Gastrocnemius medialis (tissue), 4 donors: ENCODE data around the gene IFNAR2. TPM values are rescaled to one million over a fixed set of nuclear protein-coding genes. Genes with fewer than 3 reads are reported as not detected.

Experiments
- ATAC-seq, 2 donors: fragments of 150-250 bp; one replicate each; pipeline ENCODE4 v1.9.1; 2016
- DNase-seq, 2 donors: peaks; one replicate each; pipeline ENCODE4 v3.0.0-alpha.2; 2019
- H3K27ac ChIP-seq, 4 donors: fragments of 200-600 bp; sonication (generic); 1 replicate in 1 of 4; 2 replicates in 3 of 4; pipeline ENCODE4 v1.5.1; 2016 to 2018; ENCODE audit warnings: mild to moderate bottlenecking in 2 of 4, moderate library complexity in 1 of 4
- H3K27me3 ChIP-seq, 3 donors: fragments of 200-600 bp; sonication (generic) in 2 of 3; 1 replicate in 1 of 3; 2 replicates in 2 of 3; pipeline versions ENCODE4 v1.5.1 to v1.6.0; 2016 to 2019; ENCODE audit warnings: mild to moderate bottlenecking in 1 of 3, moderate library complexity in 1 of 3
- H3K36me3 ChIP-seq, 2 donors: fragments of 200-600 bp; sonication (generic) in 1 of 2; one replicate each; pipeline ENCODE4 v1.5.1; 2017 to 2018
- H3K4me1 ChIP-seq, 2 donors: fragments of 200-600 bp; sonication (generic) in 1 of 2; one replicate each; pipeline ENCODE4 v1.5.1; 2016 to 2017; ENCODE audit warnings: mild to moderate bottlenecking in 2 of 2
- H3K4me3 ChIP-seq, 4 donors: fragments of 200-600 bp; sonication (generic) in 3 of 4; 1 replicate in 1 of 4; 2 replicates in 3 of 4; pipeline ENCODE4 v1.5.1; 2016 to 2019; ENCODE audit warnings: mild to moderate bottlenecking in 2 of 4
- H3K9me3 ChIP-seq, 3 donors: fragments of 200-600 bp; sonication (generic) in 2 of 3; 1 replicate in 1 of 3; 2 replicates in 2 of 3; pipeline ENCODE4 v1.5.1; 2016 to 2019
- CTCF ChIP-seq, 5 experiments: fragments of 450-650 bp in 3 of 5; fragments of 200-600 bp in 2 of 5; sonication (generic) in 2 of 5; IDR thresholded peaks in 4 of 5; conservative IDR thresholded peaks in 1 of 5; 1 replicate in 4 of 5; 2 replicates in 1 of 5; pipeline ENCODE4 v1.5.1; 2016 to 2019; ENCODE audit warnings: antibody characterized with exemption in 5 of 5, mild to moderate bottlenecking in 3 of 5, moderate library complexity in 3 of 5
- POLR2A ChIP-seq, 2 donors: fragments of 450-650 bp; IDR thresholded peaks; one replicate each; pipeline ENCODE4 v1.6.1; 2017; ENCODE audit warnings: antibody characterized with exemption in 2 of 2, mild to moderate bottlenecking in 2 of 2, moderate library complexity in 2 of 2
- in situ Hi-C, 4 donors: fragments of 200-750 bp; cut with MboI; loops; one replicate each; pipeline versions ENCODE4 v1.15.0 to v1.8.0; 2017; ENCODE audit warnings: low sequenced_read_pairs in 4 of 4
- intact Hi-C: fragments of 100-400 bp; cut with DNase I; formaldehyde crosslinking; loops from one replicate; pipeline ENCODE4 v1.15.1; 2023; ENCODE audit warnings: low total_unique reads
- total RNA-seq, 4 donors: library from RNA; depleted of rRNA; stranded (reverse); fragments of >200 nt; gene quantifications; one replicate each; pipeline versions ENCODE4 v1.1.0 to v1.2.3, GENCODE V29; 2016

Gene IFNAR2
- total RNA-seq, 4 donors from 2014 or later, result 3.4 to 8.0 (median 4.7) TPM

- intact Hi-C loops (no loop called here), in situ Hi-C loops (no loop called here)
- TF ChIP-seq POLR2A (IDR thresholded peaks at IDR 0.05), result no peak
- H3K4me1 ChIP-seq, result peaks cover 6 to 9% of the 10 kb centered on the region in 2 donors
- H3K36me3 ChIP-seq, result peaks cover 0 to 25% of the 10 kb centered on the region in 2 donors
- DNase-seq (no peak), ATAC-seq (no peak)
- no peak overlapping the region for H3K4me3 ChIP-seq
- H3K27ac ChIP-seq, result no peak overlapping the region
- no peaks in the 10 kb centered on the region for H3K27me3 ChIP-seq
- no peaks in the 10 kb centered on the region for H3K9me3 ChIP-seq
Observed at GRCh38 chr21:33257094-33257803, 27.5 kb downstream of the IFNAR2 start.

- in situ Hi-C loops, result no loop called here
- H3K27me3 ChIP-seq, result no peaks in the 10 kb centered on the region
- no peak for TF ChIP-seq CTCF (IDR thresholded peaks at IDR 0.05 in 4 of 5, conservative IDR thresholded peaks at IDR 0.05 in 1 of 5)
- TF ChIP-seq POLR2A (IDR thresholded peaks at IDR 0.05), result no peak
- H3K27ac ChIP-seq, result no peak overlapping the region
- DNase-seq (no peak), ATAC-seq (no peak)
- H3K9me3 ChIP-seq, result no peaks in the 10 kb centered on the region
- H3K4me1 ChIP-seq, result no peaks in the 10 kb centered on the region
- H3K36me3 ChIP-seq, result peaks cover 0 to 28% of the 10 kb centered on the region in 2 donors
- no peak overlapping the region for H3K4me3 ChIP-seq
- intact Hi-C loops, result no loop called here
Observed at GRCh38 chr21:33258475-33258874, 28.7 kb downstream of the IFNAR2 start.

GRCh38 chr21:33259428-33259827, 29.7 kb downstream of the IFNAR2 start:
- Histone ChIP-seq H3K27me3 (no peaks in the 10 kb centered on the region), H3K36me3 (peaks cover 0 to 29% of the 10 kb centered on the region in 2 donors), H3K27ac (no peak overlapping the region), H3K9me3 (no peaks in the 10 kb centered on the region), H3K4me3 (no peak overlapping the region), H3K4me1 (peaks cover 0 to 3% of the 10 kb centered on the region in 2 donors)
- in situ Hi-C loops (no loop called here), intact Hi-C loops (no loop called here)
- DNase-seq, result no peak
- no peak for TF ChIP-seq CTCF (IDR thresholded peaks at IDR 0.05 in 4 of 5, conservative IDR thresholded peaks at IDR 0.05 in 1 of 5)
- no peak for TF ChIP-seq POLR2A (IDR thresholded peaks at IDR 0.05)
- ATAC-seq, result no peak

- peaks cover 0 to 28% of the 10 kb centered on the region in 2 donors for H3K36me3 ChIP-seq
- intact Hi-C loops (no loop called here), in situ Hi-C loops (no loop called here)
- peaks cover 6 to 8% of the 10 kb centered on the region in 2 donors for H3K4me1 ChIP-seq
- no peak overlapping the region for H3K27ac ChIP-seq
- TF ChIP-seq POLR2A (IDR thresholded peaks at IDR 0.05), result no peak
- TF ChIP-seq CTCF (IDR thresholded peaks at IDR 0.05 in 4 of 5, conservative IDR thresholded peaks at IDR 0.05 in 1 of 5), result no peak
- H3K9me3 ChIP-seq, result no peaks in the 10 kb centered on the region
- no peaks in the 10 kb centered on the region for H3K27me3 ChIP-seq
- H3K4me3 ChIP-seq, result no peak overlapping the region
- DNase-seq, result no peak
- ATAC-seq, result no peak
Observed at GRCh38 chr21:33259995-33260394, 30.3 kb downstream of the IFNAR2 start.

DNA sequence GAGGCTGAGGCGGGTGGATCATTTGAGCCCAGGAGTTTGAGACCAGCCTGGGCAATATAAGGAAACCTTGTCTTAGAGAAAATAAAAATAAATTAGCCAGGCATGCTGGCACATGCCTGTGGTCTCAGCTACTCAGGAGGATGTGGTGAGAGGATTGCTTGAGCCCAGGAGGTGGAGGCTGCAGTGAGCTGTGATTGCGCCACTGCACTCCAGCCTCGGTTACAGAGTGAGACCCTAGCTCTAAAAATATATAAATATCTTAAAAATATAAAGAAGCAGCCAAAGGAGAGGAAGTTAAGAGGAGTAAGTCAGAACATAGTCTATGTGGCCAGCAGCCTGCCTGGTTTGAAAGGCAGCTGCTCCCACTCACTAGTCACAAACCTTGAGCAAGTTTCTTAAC, 31.9 kb downstream of the IFNAR2 start:
- no peak overlapping the region for H3K4me3 ChIP-seq
- TF ChIP-seq POLR2A (IDR thresholded peaks at IDR 0.05) (no peak), CTCF (IDR thresholded peaks at IDR 0.05 in 4 of 5, conservative IDR thresholded peaks at IDR 0.05 in 1 of 5) (no peak)
- in situ Hi-C loops (no loop called here), intact Hi-C loops (no loop called here)
- DNase-seq, result no peak
- H3K27me3 ChIP-seq, result no peaks in the 10 kb centered on the region
- no peaks in the 10 kb centered on the region for H3K9me3 ChIP-seq
- H3K36me3 ChIP-seq, result peaks cover 0 to 21% of the 10 kb centered on the region in 2 donors
- ATAC-seq, result no peak
- no peak overlapping the region for H3K27ac ChIP-seq
- H3K4me1 ChIP-seq, result peaks cover 11 to 19% of the 10 kb centered on the region in 2 donors
